B cell (primary cell): ENCODE measurements around the gene CNTNAP1. TPM values are rescaled to one million over a fixed set of nuclear protein-coding genes. Genes with fewer than 3 reads are reported as not detected.

Source experiments
- ATAC-seq: fragments of 200-7000 bp; cut with Tn5 transposase; one replicate; pipeline ENCODE4 v1.10.0; 2021; ENCODE audit warnings: low read depth, mild to moderate bottlenecking, moderate number of reproducible peaks, moderate library complexity
- CTCF ChIA-PET: fragments of 350-600 bp; sonication (Branson Sonifier 250); formaldehyde crosslinking; loops from one replicate; lab custom pipeline; 2021; ENCODE audit warnings: antibody characterized with exemption, inconsistent platforms; lab: Charles Lee
- POLR2A ChIA-PET: fragments of 350-600 bp; sonication (Branson Sonifier 250); formaldehyde crosslinking; loops from one replicate; lab custom pipeline; 2021; ENCODE audit warnings: antibody characterized with exemption; lab: Charles Lee
- DNase-seq: peaks from one replicate; pipeline ENCODE4 v3.0.0; 2013
- H2AFZ ChIP-seq: 2 replicates; pipeline ENCODE4 v1.6.1; 2012; ENCODE audit warnings: mild to moderate bottlenecking, low read depth, low read length; ENCODE audit not compliant: insufficient read depth, poor library complexity, severe bottlenecking
- H3K27ac ChIP-seq, 2 donors: 1 replicate in 1 of 2; 2 replicates in 1 of 2; pipeline ENCODE4 v1.5.1; 2012 to 2013; ENCODE audit warnings: low read length in 2 of 2, mild to moderate bottlenecking in 2 of 2, moderate library complexity in 1 of 2
- H3K27me3 ChIP-seq, 4 experiments: fragments of 200-600 bp in 1 of 4; sonication (generic) in 1 of 4; replicated peaks in 1 of 4; 1 replicate in 2 of 4; 2 replicates in 2 of 4; pipeline versions ENCODE4 v1.6.1 to v1.7.0; 2013 to 2016; ENCODE audit warnings: low read length in 3 of 4, mild to moderate bottlenecking in 2 of 4, mixed read lengths in 1 of 4, moderate library complexity in 1 of 4; ENCODE audit not compliant: insufficient read depth in 4 of 4, control insufficient read depth in 3 of 4; ENCODE audit errors: control extremely low read depth in 1 of 4
- H3K36me3 ChIP-seq, 2 experiments: replicated peaks in 1 of 2; 1 replicate in 1 of 2; 2 replicates in 1 of 2; pipeline versions ENCODE4 v1.6.1 to v1.7.1; 2013; ENCODE audit warnings: low read length in 1 of 2; ENCODE audit not compliant: insufficient read depth in 2 of 2, control insufficient read depth in 1 of 2; ENCODE audit errors: control extremely low read depth in 1 of 2, extremely low read depth in 1 of 2
- H3K4me1 ChIP-seq, 2 donors: fragments of 200-600 bp in 1 of 2; sonication (generic) in 1 of 2; 1 replicate in 1 of 2; 2 replicates in 1 of 2; pipeline versions ENCODE4 v1.5.1 to v1.6.1; 2013 to 2017; ENCODE audit warnings: low read length in 2 of 2; ENCODE audit not compliant: control insufficient read depth in 2 of 2, insufficient read depth in 2 of 2
- H3K4me2 ChIP-seq: replicated peaks from 2 replicates; pipeline ENCODE3; 2012; ENCODE audit warnings: mild to moderate bottlenecking, low read depth, low read length; ENCODE audit not compliant: poor library complexity, severe bottlenecking
- H3K4me3 ChIP-seq, 5 experiments: fragments of 200-600 bp in 1 of 5; sonication (generic) in 1 of 5; 1 replicate in 3 of 5; 2 replicates in 2 of 5; pipeline versions ENCODE4 v1.5.1 to v1.7.0; 2011 to 2016; ENCODE audit warnings: low read length in 4 of 5, mild to moderate bottlenecking in 4 of 5, low read depth in 2 of 5, control low read depth in 1 of 5, moderate library complexity in 1 of 5; ENCODE audit not compliant: insufficient read depth in 1 of 5; ENCODE audit errors: control extremely low read depth in 1 of 5, extremely low read depth in 1 of 5
- H3K79me2 ChIP-seq: fragments of 200-600 bp; sonication (generic); one replicate; pipeline ENCODE4 v1.6.0; 2016; ENCODE audit warnings: low read length; ENCODE audit not compliant: control insufficient read depth, insufficient read depth
- H3K9ac ChIP-seq: fragments of 200-600 bp; sonication (generic); 2 replicates; pipeline ENCODE4 v1.6.1; 2017; ENCODE audit warnings: mild to moderate bottlenecking, low read length, moderate library complexity
- H3K9me3 ChIP-seq, 3 donors: one replicate each; pipeline versions ENCODE4 v1.6.1 to v1.7.1; 2013; ENCODE audit warnings: low read length in 2 of 3; ENCODE audit not compliant: control insufficient read depth in 2 of 3, insufficient read depth in 1 of 3; ENCODE audit errors: control extremely low read depth in 1 of 3
- H4K20me1 ChIP-seq: 2 replicates; pipeline ENCODE4 v1.6.0; 2012; ENCODE audit warnings: mild to moderate bottlenecking, low read length; ENCODE audit not compliant: insufficient read depth, control insufficient read depth, poor library complexity, severe bottlenecking
- H3K27ac Mint-ChIP-seq: one replicate; pipeline ENCODE4 v1.8.0; 2021; ENCODE audit warnings: mixed read lengths
- H3K27me3 Mint-ChIP-seq: one replicate; pipeline ENCODE4 v1.8.0; 2021; ENCODE audit warnings: mixed read lengths
- H3K4me1 Mint-ChIP-seq: one replicate; pipeline ENCODE4 v1.8.0; 2021; ENCODE audit warnings: mixed read lengths
- H3K4me3 Mint-ChIP-seq: one replicate; pipeline ENCODE4 v1.8.0; 2021; ENCODE audit warnings: mixed read lengths
- H3K9me3 Mint-ChIP-seq: one replicate; pipeline ENCODE4 v1.8.0; 2022; ENCODE audit warnings: mixed read lengths; ENCODE audit not compliant: insufficient read depth
- CTCF ChIP-seq: fragments of 200-600 bp; IDR thresholded peaks from one replicate; pipeline ENCODE4 v1.8.0; 2022; ENCODE audit warnings: antibody characterized with exemption, mild to moderate bottlenecking
- EZH2 ChIP-seq: IDR thresholded peaks from 2 replicates; pipeline ENCODE4 v1.6.1; 2012; ENCODE audit warnings: borderline replicate concordance, low read depth, mild to moderate bottlenecking, moderate library complexity, low read length; ENCODE audit not compliant: insufficient read depth, poor library complexity, severe bottlenecking
- WGBS: methylation state at CpG from one replicate; pipeline ENCODE4 v1.1.5; 2013; ENCODE audit warnings: missing lambda C conversion rate; ENCODE audit not compliant: insufficient coverage; 5-methylcytosine and 5-hydroxymethylcytosine counted together
- intact Hi-C: fragments of 100-400 bp; cut with micrococcal nuclease; formaldehyde crosslinking; loops from one replicate; pipeline ENCODE4 v1.10.0; 2022
- polyA plus RNA-seq: library from polyadenylated mRNA; depleted of rRNA; stranded (reverse); fragments of >200 nt; gene quantifications from 2 replicates; pipeline ENCODE4 v1.2.3, GENCODE V29; 2012
- total RNA-seq, 2 donors: library from RNA; stranded (reverse); fragments of 120-200 nt in 1 of 2; gene quantifications; 1 replicate in 1 of 2; 2 replicates in 1 of 2; pipeline versions ENCODE4 v1.2.3 to v1.2.4, GENCODE V29; 2013 to 2022

Gene CNTNAP1
- total and polyA plus RNA-seq, 2 donors (not counting 1 experiment from before 2014, with no cell fraction given) = 3.5 to 4.7 TPM

DNA sequence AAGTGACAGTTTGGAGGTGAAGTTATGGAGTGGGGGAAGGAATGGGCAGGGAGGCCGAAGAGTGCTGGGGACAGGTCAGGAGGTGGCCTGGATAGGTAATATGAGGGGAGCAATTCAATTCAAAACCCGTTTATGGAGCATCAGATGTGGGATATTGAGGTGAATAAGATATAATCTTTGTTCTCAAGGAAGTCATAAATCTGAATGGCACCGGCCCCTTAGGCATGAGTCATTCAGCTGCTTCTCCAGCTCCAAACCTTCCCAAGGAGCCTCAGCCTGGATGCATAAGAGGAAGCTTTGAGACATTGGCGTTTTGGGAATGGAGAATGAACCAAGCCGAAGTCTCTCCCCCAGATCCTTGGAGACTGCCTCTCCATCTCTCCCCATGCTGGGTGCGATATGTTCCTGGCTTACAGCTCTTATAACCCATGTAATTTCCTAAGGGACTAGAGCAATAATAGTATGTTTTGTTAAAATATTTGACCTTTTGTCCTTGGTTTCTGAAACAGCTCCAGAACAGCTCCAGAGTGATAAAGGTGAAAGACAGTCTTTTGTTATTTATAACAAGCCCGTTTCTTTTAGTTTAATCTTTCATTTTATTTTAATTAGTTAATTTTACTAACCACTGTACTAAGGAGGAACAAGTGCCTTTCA lies 21.5 kb upstream of the CNTNAP1 start:
- Mint-ChIP-seq H3K4me3 (peak overlapping the region; percentile 61), H3K9me3 (no peaks in the 10 kb centered on the region), H3K4me1 (peaks cover 27% of the 10 kb centered on the region), H3K27me3 (peaks cover 4% of the 10 kb centered on the region), H3K27ac (no peak overlapping the region)
- peaks cover 11 to 22% of the 10 kb centered on the region in 2 donors for H3K4me1 ChIP-seq
- 100% methylated on average over 1 of the region's 7 CpGs for WGBS
- intact Hi-C loops = no loop called here
- no peaks in the 10 kb centered on the region for H3K9me3 ChIP-seq
- no peak for DNase-seq
- no peak overlapping the region for H3K4me3 ChIP-seq
- H3K27me3 ChIP-seq = peaks cover 0 to 12% (median 0%) of the 10 kb centered on the region in 4 experiments
- peaks cover 0 to 2% of the 10 kb centered on the region in 2 experiments for H3K36me3 ChIP-seq
- H3K4me2 ChIP-seq = no peak overlapping the region
- no peaks in the 10 kb centered on the region for H4K20me1 ChIP-seq
- no peak overlapping the region for H3K9ac ChIP-seq
- no peak for ATAC-seq
- no peak overlapping the region for H3K27ac ChIP-seq
- H2AFZ ChIP-seq = no peak overlapping the region
- POLR2A ChIA-PET = no interaction called here
- no peaks in the 10 kb centered on the region for H3K79me2 ChIP-seq
- CTCF ChIA-PET = interaction anchor here (2.6 to 4.9 kb wide), 2 partner anchors 13 to 19 kb away, joined by 13 to 18 read pairs; no protein-coding TSS in a partner anchor
- TF ChIP-seq EZH2 (no peak), CTCF (no peak)

- CTCF ChIA-PET = no interaction called here
Measured at GRCh38 chr17:42665581-42666001, 16.7 kb upstream of the CNTNAP1 start.

More at GRCh38 chr17:42665581-42666001, 16.7 kb upstream of the CNTNAP1 start:
- no peak for DNase-seq
- Histone ChIP-seq H3K9ac (no peak overlapping the region), H3K4me2 (no peak overlapping the region), H3K36me3 (peaks cover 0 to 4% of the 10 kb centered on the region in 2 experiments), H2AFZ (no peak overlapping the region), H3K79me2 (no peaks in the 10 kb centered on the region), H3K27ac (no peak overlapping the region), H3K4me3 (no peak overlapping the region), H3K4me1 (peaks cover under 1 to 8% of the 10 kb centered on the region in 2 donors), H3K9me3 (no peaks in the 10 kb centered on the region), H4K20me1 (no peaks in the 10 kb centered on the region), H3K27me3 (peaks cover 0 to 9% (median 0%) of the 10 kb centered on the region in 4 experiments)
- intact Hi-C loops = no loop called here
- TF ChIP-seq CTCF (no peak), EZH2 (no peak)
- peaks cover 8% of the 10 kb centered on the region for H3K4me1 Mint-ChIP-seq
- 90% methylated on average over 14 of the region's 14 CpGs for WGBS
- no peak overlapping the region for H3K4me3 Mint-ChIP-seq
- ATAC-seq = no peak
- no peaks in the 10 kb centered on the region for H3K27me3 Mint-ChIP-seq
- POLR2A ChIA-PET = no interaction called here
- H3K27ac Mint-ChIP-seq = no peak overlapping the region
- no peaks in the 10 kb centered on the region for H3K9me3 Mint-ChIP-seq
